ELF-1 (cell line): ENCODE results near the gene TTC4.
A peak's percentile ranks its signal among the peaks of the same experiment; 100 is the strongest.

Experiments used
- DNase-seq: peaks from one replicate; pipeline ENCODE4 v3.0.0-alpha.2; 2016; ENCODE audit warnings: low read depth, low spot score

Gene TTC4

DNA sequence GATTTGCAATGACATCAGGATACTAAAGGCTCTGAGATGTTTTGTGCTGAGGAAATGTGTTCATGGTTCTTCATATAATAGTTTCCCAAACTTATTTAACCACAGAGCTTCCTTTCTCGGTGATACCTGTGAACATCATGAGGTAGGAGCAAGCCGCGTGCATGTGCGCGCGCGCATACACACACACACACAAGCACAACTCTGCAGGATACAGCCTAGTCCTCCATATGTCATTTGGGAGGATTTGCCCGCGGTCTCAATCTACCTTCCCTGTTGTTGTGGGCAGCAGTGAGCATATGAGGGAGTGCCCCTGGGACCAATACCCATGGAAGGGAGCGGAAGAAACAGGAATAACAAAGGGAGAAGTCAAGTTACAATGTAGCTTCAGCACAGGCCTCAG, 12.2 kb upstream of the TTC4 start:
- DNase-seq, result no peak

GRCh38 chr1:54705153-54705552, 10.5 kb upstream of the TTC4 start:
- DNase-seq, result no peak

DNA sequence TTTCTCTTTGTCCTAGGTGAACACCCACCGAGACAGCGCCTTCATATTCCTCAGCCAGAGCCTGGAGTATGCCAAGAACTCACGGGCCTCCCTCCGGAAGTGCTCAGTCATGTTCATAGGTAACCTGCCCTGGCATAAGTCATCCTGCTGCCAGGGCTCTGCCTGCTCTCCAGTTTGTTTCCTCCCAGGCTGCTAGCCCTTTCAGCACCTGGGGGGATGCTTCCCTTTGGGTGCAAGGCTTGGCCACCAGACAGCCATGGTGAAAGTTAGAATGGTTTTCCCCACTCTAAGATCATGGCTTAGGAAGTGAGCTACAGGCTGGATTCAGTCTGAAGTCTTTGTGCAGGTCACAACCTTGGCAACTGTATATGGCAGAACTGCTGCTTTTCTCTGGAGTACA, 9.2 kb upstream of the TTC4 start:
- no peak for DNase-seq

DNA sequence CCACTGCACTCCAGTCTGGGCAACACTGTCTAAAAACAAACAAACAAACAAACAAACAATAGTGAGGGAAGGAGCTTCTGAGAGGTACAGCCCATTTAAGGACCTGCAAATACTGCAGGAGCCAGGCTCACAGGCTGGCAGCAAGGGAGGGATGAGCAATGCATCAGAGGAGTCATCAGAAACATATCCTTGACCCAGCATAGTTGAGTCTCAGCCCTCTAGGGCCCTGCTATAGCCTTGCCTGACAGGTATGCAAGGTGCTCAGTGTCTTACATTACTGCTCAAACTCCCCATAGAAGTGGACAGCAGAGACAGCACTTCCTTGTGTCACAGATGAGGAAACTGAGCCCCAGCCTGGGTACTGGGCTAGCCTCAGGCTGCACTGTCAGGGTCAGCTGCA, 7.3 kb upstream of the TTC4 start:
- no peak for DNase-seq

- DNase-seq, result no peak
Observed at GRCh38 chr1:54709547-54710292, 5.9 kb upstream of the TTC4 start.

DNA sequence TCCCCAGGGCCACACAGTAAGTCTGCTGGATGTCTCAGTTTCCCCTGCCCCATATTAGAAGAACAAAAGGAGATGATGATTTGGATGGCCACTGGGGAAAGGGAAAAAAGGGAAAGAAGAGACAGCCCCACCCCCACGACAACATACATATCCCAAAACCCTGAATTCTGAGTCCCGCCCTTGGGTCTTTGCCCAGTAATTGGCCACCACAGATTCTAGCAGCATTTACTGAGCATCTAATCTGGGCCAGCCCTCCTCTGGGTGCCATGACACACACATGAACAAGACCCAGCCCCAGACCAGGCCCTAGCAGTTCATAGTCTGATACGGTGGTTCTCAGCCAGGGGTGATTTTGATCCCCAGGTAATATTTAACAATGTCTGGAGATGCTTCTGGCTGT, 5.2 kb upstream of the TTC4 start:
- DNase-seq, result no peak

GRCh38 chr1:54710841-54711240, 4.8 kb upstream of the TTC4 start:
- DNase-seq, result no peak

- no peak for DNase-seq
Observed at GRCh38 chr1:54711536-54711935, 4.1 kb upstream of the TTC4 start.

DNA sequence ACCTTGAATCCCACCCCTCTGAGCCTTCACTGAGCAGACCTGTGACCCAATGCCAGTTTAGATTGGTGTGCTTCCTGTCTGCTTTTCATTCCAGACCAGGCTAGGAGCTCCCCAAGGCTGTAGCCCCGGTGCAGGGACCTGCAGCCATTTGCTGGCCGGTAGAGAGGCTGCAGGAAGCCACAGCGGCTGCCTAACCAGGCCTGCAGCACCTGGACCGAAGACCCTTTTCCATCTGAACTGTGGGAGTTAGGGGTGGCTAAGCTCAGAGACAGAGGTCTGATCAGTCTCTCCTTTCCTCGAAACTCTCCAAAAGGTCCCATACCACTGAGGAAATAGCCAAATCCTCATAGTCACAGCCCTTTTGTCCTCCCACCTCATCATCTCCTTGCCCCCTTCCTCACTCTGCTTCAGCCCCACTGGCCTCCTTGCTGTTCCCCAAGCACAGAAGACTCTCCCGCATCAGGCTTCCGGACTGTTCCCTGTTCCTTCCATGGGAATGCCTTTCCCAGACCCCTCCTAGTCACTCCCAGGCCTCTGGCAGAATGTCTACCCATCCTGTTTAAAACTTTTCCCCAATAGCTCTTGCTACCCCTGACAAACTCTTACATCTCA, 674 bp upstream of the TTC4 start:
- no peak for DNase-seq

GRCh38 chr1:54716299-54717047, 812 bp downstream of the TTC4 start:
- no peak for DNase-seq

DNA sequence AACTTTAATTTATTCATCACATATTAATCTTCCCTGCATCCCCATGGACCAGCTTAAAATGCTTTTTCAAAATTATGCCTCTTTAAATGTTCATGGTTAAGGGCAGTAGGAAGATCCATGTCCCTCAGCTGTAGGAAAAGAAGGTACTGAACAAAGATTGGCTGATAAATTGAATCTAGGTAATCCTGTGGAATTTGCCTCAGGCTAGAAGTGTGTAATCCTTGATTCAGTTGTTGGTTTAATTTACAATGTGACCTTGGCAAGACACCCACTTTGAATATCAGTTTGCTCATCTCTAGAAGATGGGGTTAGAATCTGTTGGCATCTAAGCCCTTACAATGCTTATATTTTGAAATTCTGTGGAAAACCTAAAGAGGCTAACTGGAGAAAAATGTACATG, 6.1 kb downstream of the TTC4 start:
- DNase-seq, result no peak

DNA sequence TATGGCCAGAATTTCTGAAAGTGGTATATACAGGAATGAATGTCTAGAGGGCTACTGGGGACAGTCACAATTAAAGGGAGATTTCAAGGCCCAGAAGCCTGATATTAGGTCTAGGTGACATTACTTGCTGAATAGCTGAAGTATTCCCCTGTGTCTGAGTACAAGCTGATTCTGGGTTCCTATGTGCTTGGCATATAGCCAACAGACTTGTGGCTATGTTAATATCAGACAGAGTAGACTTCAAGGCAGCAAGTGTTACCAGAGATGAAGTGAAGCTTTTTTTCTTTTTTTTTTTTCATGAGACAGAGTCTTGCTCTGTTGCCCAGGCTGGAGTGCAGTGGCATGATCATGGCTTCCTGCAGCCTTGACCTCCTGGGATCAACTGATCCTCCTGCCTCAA, 8.3 kb downstream of the TTC4 start:
- DNase-seq, result no peak

- no peak for DNase-seq
Observed at GRCh38 chr1:54724771-54725170, 9.1 kb downstream of the TTC4 start.

DNA sequence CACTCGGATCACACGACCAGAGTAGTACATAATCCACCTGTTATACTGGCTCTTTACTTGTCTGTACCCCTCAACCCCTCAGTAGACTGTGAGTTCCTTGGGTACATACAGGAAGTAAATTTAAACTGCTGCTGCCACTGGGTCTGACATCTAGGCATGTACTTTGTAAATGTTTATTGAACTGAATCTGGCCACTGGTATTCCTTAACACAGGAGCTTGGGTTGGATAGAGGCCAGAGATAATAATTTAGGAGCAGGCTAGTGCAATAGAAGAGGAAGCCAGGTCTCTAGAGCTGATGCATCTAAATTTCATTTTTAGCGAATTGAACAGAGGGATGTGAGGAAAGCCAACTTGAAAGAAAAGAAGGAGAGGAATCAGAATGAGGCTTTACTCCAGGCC, 12.4 kb downstream of the TTC4 start:
- DNase-seq, result no peak

GRCh38 chr1:54736685-54737084, 21.0 kb downstream of the TTC4 start:
- no peak for DNase-seq

DNA sequence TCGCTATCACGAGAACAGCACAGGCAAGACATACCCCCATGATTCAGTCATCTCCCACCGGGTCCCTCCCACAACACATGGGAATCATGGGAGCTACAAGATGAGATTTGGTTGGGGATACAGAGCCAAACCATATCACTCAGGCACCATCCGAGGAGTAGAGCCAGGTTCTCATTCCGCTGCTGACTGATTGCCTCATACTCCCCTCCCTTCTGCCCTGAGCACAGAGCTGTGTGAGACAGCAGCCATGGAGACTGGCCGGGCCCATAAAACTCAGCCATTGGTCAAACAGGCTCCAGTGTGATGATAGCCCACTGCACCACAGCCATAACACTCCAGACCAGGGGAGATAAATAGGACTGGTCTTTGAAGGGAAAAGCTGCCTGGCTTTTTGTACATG, 22.6 kb downstream of the TTC4 start:
- no peak for DNase-seq

DNA sequence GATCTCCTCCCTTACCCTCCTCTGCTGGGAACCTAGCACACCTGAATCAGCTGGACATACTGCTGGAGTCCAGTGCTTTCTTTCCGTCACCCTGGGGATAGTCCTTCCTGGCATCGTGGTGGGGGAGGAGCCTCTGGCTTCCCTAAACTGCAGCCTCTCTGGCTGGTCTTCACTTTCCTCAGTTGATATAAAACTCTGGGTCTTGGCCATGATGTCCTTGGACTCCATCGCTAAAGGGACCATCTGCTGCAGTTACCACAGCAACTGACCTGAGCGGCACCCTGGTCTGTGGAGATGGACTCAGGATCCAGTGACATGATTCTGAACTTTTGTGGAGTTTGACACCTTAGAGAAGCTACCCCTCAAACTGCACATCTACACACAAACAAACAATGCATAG, 25.9 kb downstream of the TTC4 start:
- DNase-seq, result no peak

GRCh38 chr1:54742282-54742681, 26.6 kb downstream of the TTC4 start:
- no peak for DNase-seq

GRCh38 chr1:54743416-54744226, 28.0 kb downstream of the TTC4 start:
- DNase-seq, result peak; percentile 35

GRCh38 chr1:54744696-54745095, 29.0 kb downstream of the TTC4 start:
- DNase-seq, result no peak

DNA sequence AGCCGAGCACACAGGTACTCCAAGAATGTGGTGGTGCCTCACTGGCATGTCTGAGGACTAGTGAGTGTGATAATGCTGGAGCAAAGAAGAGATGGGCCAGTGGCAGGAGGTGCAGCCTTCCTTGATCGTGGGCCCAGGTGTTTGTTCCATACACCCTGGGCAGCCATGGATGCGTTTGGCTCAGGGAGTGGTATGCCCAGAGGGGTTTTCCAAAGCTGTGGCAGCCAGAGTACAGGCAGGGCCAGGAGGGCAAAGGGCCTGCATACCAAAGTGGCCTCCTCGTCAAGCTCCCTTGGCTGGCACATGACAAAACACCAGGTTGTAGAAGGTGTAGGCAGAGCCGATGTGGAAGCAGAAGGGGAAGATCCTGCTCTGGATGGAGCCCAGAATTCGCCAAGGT, 29.6 kb downstream of the TTC4 start:
- no peak for DNase-seq

- no peak for DNase-seq
Observed at GRCh38 chr1:54745864-54746263, 30.2 kb downstream of the TTC4 start.
